OCI-LY3 (cell line): ENCODE measurements around the gene ZP2.

ENCODE experiments used
- H2AFZ ChIP-seq: fragments of 200-600, 300-600 bp; shearing (Covaris generic); 2 replicates; pipeline ENCODE4 v1.6.0; 2014; ENCODE audit warnings: antibody characterized with exemption, low read depth, low read length
- H3K27ac ChIP-seq: fragments of 200-600, 300-600 bp; sonication (generic); 2 replicates; pipeline ENCODE4 v1.5.1; 2014; ENCODE audit warnings: mild to moderate bottlenecking, low read length, moderate library complexity, mixed read lengths
- H3K27me3 ChIP-seq: fragments of 200-600, 300-600 bp; sonication (generic); 2 replicates; pipeline ENCODE4 v1.6.1; 2014; ENCODE audit warnings: low read depth, low read length, mixed read lengths
- H3K36me3 ChIP-seq: fragments of 200-600, 300-600 bp; sonication (generic); replicated peaks from 2 replicates; pipeline ENCODE3; 2014; ENCODE audit warnings: low read depth, low read length, mixed read lengths
- H3K4me1 ChIP-seq: fragments of 300-600, 200-600 bp; sonication (generic); 2 replicates; pipeline ENCODE4 v1.6.1; 2014; ENCODE audit warnings: low read length, mixed read lengths
- H3K4me2 ChIP-seq: fragments of 200-600, 300-600 bp; sonication (generic); 2 replicates; pipeline ENCODE4 v1.6.1; 2014; ENCODE audit warnings: low read length, mixed read lengths
- H3K4me3 ChIP-seq: fragments of 300-600, 200-600 bp; sonication (generic); 2 replicates; pipeline ENCODE4 v1.5.1; 2014; ENCODE audit warnings: antibody characterized with exemption, mild to moderate bottlenecking, low read length, moderate library complexity
- H3K79me2 ChIP-seq: fragments of 300-600, 200-600 bp; shearing (Covaris generic); 2 replicates; pipeline ENCODE4 v1.6.1; 2014; ENCODE audit warnings: mild to moderate bottlenecking, low read length, mixed read lengths
- H3K9ac ChIP-seq: fragments of 300-600, 200-600 bp; shearing (Covaris generic); 2 replicates; pipeline ENCODE4 v1.6.0; 2014; ENCODE audit warnings: mild to moderate bottlenecking, low read length, moderate library complexity
- H3K9me3 ChIP-seq: fragments of 200-600, 300-600 bp; shearing (Covaris generic); 2 replicates; pipeline ENCODE4 v1.6.1; 2014; ENCODE audit warnings: low read length, mixed read lengths; ENCODE audit not compliant: insufficient read depth
- H4K20me1 ChIP-seq: fragments of 200-600, 300-600 bp; sonication (generic); 2 replicates; pipeline ENCODE4 v1.6.1; 2016; ENCODE audit warnings: low read length, mixed read lengths; ENCODE audit not compliant: insufficient read depth
- CTCF ChIP-seq: fragments of 200-600, 300-600 bp; sonication (generic); IDR thresholded peaks from 2 replicates; pipeline ENCODE4 v1.5.1; 2014; ENCODE audit warnings: antibody characterized with exemption, low read length, low read depth
- EZH2phosphoT487 ChIP-seq: fragments of 200-600 bp; shearing (Covaris generic); IDR thresholded peaks from 2 replicates; pipeline ENCODE4 v1.6.1; 2018; ENCODE audit warnings: antibody characterized with exemption, mixed run types, low read depth

Gene ZP2

GRCh38 chr16:21218153-21218552, 6.8 kb upstream of the ZP2 start:
- no peak overlapping the region for H2AFZ ChIP-seq
- no peaks in the 10 kb centered on the region for H3K79me2 ChIP-seq
- H3K27ac ChIP-seq, result no peak overlapping the region
- H3K9ac ChIP-seq, result no peak overlapping the region
- H3K4me2 ChIP-seq, result no peak overlapping the region
- no peaks in the 10 kb centered on the region for H3K36me3 ChIP-seq
- H3K27me3 ChIP-seq, result no peaks in the 10 kb centered on the region; the same call in 1 of the 2 replicates
- H4K20me1 ChIP-seq, result no peaks in the 10 kb centered on the region
- H3K4me1 ChIP-seq, result no peaks in the 10 kb centered on the region
- no peak overlapping the region for H3K4me3 ChIP-seq
- H3K9me3 ChIP-seq, result no peaks in the 10 kb centered on the region
- TF ChIP-seq EZH2phosphoT487, result no peak
- no peak for TF ChIP-seq CTCF

GRCh38 chr16:21217121-21217520, 5.7 kb upstream of the ZP2 start:
- Histone ChIP-seq H3K79me2 (no peaks in the 10 kb centered on the region), H3K9me3 (no peaks in the 10 kb centered on the region), H3K4me3 (no peak overlapping the region), H3K4me1 (no peaks in the 10 kb centered on the region), H2AFZ (no peak overlapping the region), H3K4me2 (no peak overlapping the region), H3K27ac (no peak overlapping the region), H3K36me3 (no peaks in the 10 kb centered on the region), H3K27me3 (no peaks in the 10 kb centered on the region; the same call in 1 of the 2 replicates), H4K20me1 (no peaks in the 10 kb centered on the region), H3K9ac (no peak overlapping the region)
- TF ChIP-seq CTCF (no peak), EZH2phosphoT487 (no peak)

- H2AFZ ChIP-seq, result no peak overlapping the region
- no peaks in the 10 kb centered on the region; the same call in 1 of the 2 replicates for H3K27me3 ChIP-seq
- H3K79me2 ChIP-seq, result no peaks in the 10 kb centered on the region
- H3K4me1 ChIP-seq, result no peaks in the 10 kb centered on the region
- H3K4me2 ChIP-seq, result no peak overlapping the region
- no peak overlapping the region for H3K27ac ChIP-seq
- H4K20me1 ChIP-seq, result no peaks in the 10 kb centered on the region
- no peaks in the 10 kb centered on the region for H3K9me3 ChIP-seq
- H3K9ac ChIP-seq, result no peak overlapping the region
- TF ChIP-seq CTCF (no peak), EZH2phosphoT487 (no peak)
- H3K36me3 ChIP-seq, result no peaks in the 10 kb centered on the region
- H3K4me3 ChIP-seq, result no peak overlapping the region
Observed at GRCh38 chr16:21214086-21214485, 2.7 kb upstream of the ZP2 start.

GRCh38 chr16:21208446-21209230, 2.7 kb downstream of the ZP2 start:
- Histone ChIP-seq H3K4me1 (no peaks in the 10 kb centered on the region), H3K27me3 (peaks cover 9% of the 10 kb centered on the region; the same call in 1 of the 2 replicates), H3K9me3 (no peaks in the 10 kb centered on the region), H3K4me3 (no peak overlapping the region), H2AFZ (no peak overlapping the region), H3K79me2 (no peaks in the 10 kb centered on the region), H3K36me3 (no peaks in the 10 kb centered on the region), H3K27ac (no peak overlapping the region), H3K9ac (no peak overlapping the region), H3K4me2 (no peak overlapping the region), H4K20me1 (no peaks in the 10 kb centered on the region)
- TF ChIP-seq CTCF (no peak), EZH2phosphoT487 (no peak)
